ENCODE results near the gene PSENEN.

The PSENEN gene

GRCh38 chr19:35750167-35750566 is 4.7 kb downstream of the PSENEN start:
- DNase-seq (ENCODE audit: low read depth in 2 of 2, low spot score in 1 of 2) = no peak

GRCh38 chr19:35751839-35752745 is 6.6 kb downstream of the PSENEN start:
- DNase-seq (ENCODE audit: low read depth in 2 of 2, low spot score in 1 of 2) = no peak

GRCh38 chr19:35752746-35753350 is 7.4 kb downstream of the PSENEN start:
- DNase-seq (ENCODE audit: low read depth in 2 of 2, low spot score in 1 of 2) = no peak

GRCh38 chr19:35753634-35754369 is 8.4 kb downstream of the PSENEN start:
- DNase-seq (ENCODE audit: low read depth in 2 of 2, low spot score in 1 of 2) = no peak

GRCh38 chr19:35754370-35755130 is 9.1 kb downstream of the PSENEN start:
- DNase-seq (ENCODE audit: low read depth in 2 of 2, low spot score in 1 of 2) = no peak

GRCh38 chr19:35755131-35755549 is 9.7 kb downstream of the PSENEN start:
- DNase-seq (ENCODE audit: low read depth in 2 of 2, low spot score in 1 of 2) = no peak

- peak in 1 of 2 donors; percentile 41 for DNase-seq (ENCODE audit: low read depth in 2 of 2, low spot score in 1 of 2)
Observed at GRCh38 chr19:35755550-35756376, 10.3 kb downstream of the PSENEN start.

GRCh38 chr19:35756377-35757230 is 11.2 kb downstream of the PSENEN start, which contains the start of gene HSPB6:
HSPB6 (minus strand) TSS chr19:35757029; CDS start chr19:35757008, 21 bp downstream.
- no peak for DNase-seq (ENCODE audit: low read depth in 2 of 2, low spot score in 1 of 2)

- DNase-seq (ENCODE audit: low read depth in 2 of 2, low spot score in 1 of 2) = no peak
Observed at GRCh38 chr19:35757231-35757748, 11.8 kb downstream of the PSENEN start.

- peak; percentile 96 to 97 for DNase-seq (ENCODE audit: low read depth in 2 of 2, low spot score in 1 of 2)
Observed at GRCh38 chr19:35757749-35758608, 12.5 kb downstream of the PSENEN start, which contains the start of gene PROSER3. PROSER3 (plus strand) TSS chr19:35758176; CDS start chr19:35758216, 40 bp downstream.

GRCh38 chr19:35759697-35760096 is 14.2 kb downstream of the PSENEN start:
- DNase-seq (ENCODE audit: low read depth in 2 of 2, low spot score in 1 of 2) = no peak

- DNase-seq (ENCODE audit: low read depth in 2 of 2, low spot score in 1 of 2) = no peak
Observed at GRCh38 chr19:35760711-35761349, 15.4 kb downstream of the PSENEN start.

GRCh38 chr19:35764432-35765315 is 19.2 kb downstream of the PSENEN start:
- DNase-seq (ENCODE audit: low read depth in 2 of 2, low spot score in 1 of 2) = no peak

GRCh38 chr19:35766571-35767104 is 21.2 kb downstream of the PSENEN start:
- no peak for DNase-seq (ENCODE audit: low read depth in 2 of 2, low spot score in 1 of 2)

- DNase-seq (ENCODE audit: low read depth in 2 of 2, low spot score in 1 of 2) = no peak
Observed at GRCh38 chr19:35767288-35768081, 22.0 kb downstream of the PSENEN start.
